OCI-LY3 (cell line): ENCODE results near the gene MMP8.

Experiments used
- H2AFZ ChIP-seq: fragments of 200-600, 300-600 bp; shearing (Covaris generic); 2 replicates; pipeline ENCODE4 v1.6.0; 2014; ENCODE audit warnings: antibody characterized with exemption, low read depth, low read length
- H3K27ac ChIP-seq: fragments of 200-600, 300-600 bp; sonication (generic); 2 replicates; pipeline ENCODE4 v1.5.1; 2014; ENCODE audit warnings: mild to moderate bottlenecking, low read length, moderate library complexity, mixed read lengths
- H3K27me3 ChIP-seq: fragments of 200-600, 300-600 bp; sonication (generic); 2 replicates; pipeline ENCODE4 v1.6.1; 2014; ENCODE audit warnings: low read depth, low read length, mixed read lengths
- H3K36me3 ChIP-seq: fragments of 200-600, 300-600 bp; sonication (generic); replicated peaks from 2 replicates; pipeline ENCODE3; 2014; ENCODE audit warnings: low read depth, low read length, mixed read lengths
- H3K4me1 ChIP-seq: fragments of 300-600, 200-600 bp; sonication (generic); 2 replicates; pipeline ENCODE4 v1.6.1; 2014; ENCODE audit warnings: low read length, mixed read lengths
- H3K4me2 ChIP-seq: fragments of 200-600, 300-600 bp; sonication (generic); 2 replicates; pipeline ENCODE4 v1.6.1; 2014; ENCODE audit warnings: low read length, mixed read lengths
- H3K4me3 ChIP-seq: fragments of 300-600, 200-600 bp; sonication (generic); 2 replicates; pipeline ENCODE4 v1.5.1; 2014; ENCODE audit warnings: antibody characterized with exemption, mild to moderate bottlenecking, low read length, moderate library complexity
- H3K79me2 ChIP-seq: fragments of 300-600, 200-600 bp; shearing (Covaris generic); 2 replicates; pipeline ENCODE4 v1.6.1; 2014; ENCODE audit warnings: mild to moderate bottlenecking, low read length, mixed read lengths
- H3K9ac ChIP-seq: fragments of 300-600, 200-600 bp; shearing (Covaris generic); 2 replicates; pipeline ENCODE4 v1.6.0; 2014; ENCODE audit warnings: mild to moderate bottlenecking, low read length, moderate library complexity
- H3K9me3 ChIP-seq: fragments of 200-600, 300-600 bp; shearing (Covaris generic); 2 replicates; pipeline ENCODE4 v1.6.1; 2014; ENCODE audit warnings: low read length, mixed read lengths; ENCODE audit not compliant: insufficient read depth
- H4K20me1 ChIP-seq: fragments of 200-600, 300-600 bp; sonication (generic); 2 replicates; pipeline ENCODE4 v1.6.1; 2016; ENCODE audit warnings: low read length, mixed read lengths; ENCODE audit not compliant: insufficient read depth
- CTCF ChIP-seq: fragments of 200-600, 300-600 bp; sonication (generic); IDR thresholded peaks from 2 replicates; pipeline ENCODE4 v1.5.1; 2014; ENCODE audit warnings: antibody characterized with exemption, low read length, low read depth
- EZH2phosphoT487 ChIP-seq: fragments of 200-600 bp; shearing (Covaris generic); IDR thresholded peaks from 2 replicates; pipeline ENCODE4 v1.6.1; 2018; ENCODE audit warnings: antibody characterized with exemption, mixed run types, low read depth

The MMP8 gene

GRCh38 chr11:102703826-102704493 lies 20.8 kb downstream of the MMP8 start:
- Histone ChIP-seq H3K4me2 (no peak overlapping the region), H3K4me1 (no peaks in the 10 kb centered on the region), H2AFZ (no peak overlapping the region), H3K9me3 (no peaks in the 10 kb centered on the region), H3K79me2 (no peaks in the 10 kb centered on the region), H3K27me3 (no peaks in the 10 kb centered on the region), H4K20me1 (no peaks in the 10 kb centered on the region), H3K36me3 (no peaks in the 10 kb centered on the region), H3K27ac (no peak overlapping the region), H3K4me3 (no peak overlapping the region), H3K9ac (no peak overlapping the region)
- no peak for TF ChIP-seq CTCF
- no peak for TF ChIP-seq EZH2phosphoT487

- Histone ChIP-seq H3K4me2 (no peak overlapping the region), H4K20me1 (no peaks in the 10 kb centered on the region), H2AFZ (no peak overlapping the region), H3K4me1 (no peaks in the 10 kb centered on the region), H3K9ac (no peak overlapping the region), H3K36me3 (no peaks in the 10 kb centered on the region), H3K27ac (no peak overlapping the region), H3K4me3 (no peak overlapping the region), H3K79me2 (no peaks in the 10 kb centered on the region), H3K9me3 (no peaks in the 10 kb centered on the region), H3K27me3 (no peaks in the 10 kb centered on the region)
- TF ChIP-seq CTCF (no peak), EZH2phosphoT487 (no peak)
Observed at GRCh38 chr11:102695201-102695600, 29.6 kb downstream of the MMP8 start.

GRCh38 chr11:102685754-102686153 lies 39.0 kb downstream of the MMP8 start:
- no peak overlapping the region for H3K4me3 ChIP-seq
- H3K36me3 ChIP-seq: no peaks in the 10 kb centered on the region
- H3K27me3 ChIP-seq: no peaks in the 10 kb centered on the region
- no peaks in the 10 kb centered on the region for H4K20me1 ChIP-seq
- no peaks in the 10 kb centered on the region for H3K9me3 ChIP-seq
- no peaks in the 10 kb centered on the region for H3K79me2 ChIP-seq
- no peak overlapping the region for H3K27ac ChIP-seq
- no peak overlapping the region for H3K9ac ChIP-seq
- no peak overlapping the region for H3K4me2 ChIP-seq
- TF ChIP-seq CTCF (no peak), EZH2phosphoT487 (no peak)
- H2AFZ ChIP-seq: no peak overlapping the region
- no peaks in the 10 kb centered on the region for H3K4me1 ChIP-seq

- H3K27me3 ChIP-seq: no peaks in the 10 kb centered on the region
- no peaks in the 10 kb centered on the region for H3K9me3 ChIP-seq
- no peak overlapping the region for H3K27ac ChIP-seq
- H3K79me2 ChIP-seq: no peaks in the 10 kb centered on the region
- H3K36me3 ChIP-seq: no peaks in the 10 kb centered on the region
- H3K4me3 ChIP-seq: no peak overlapping the region
- H3K9ac ChIP-seq: no peak overlapping the region
- H2AFZ ChIP-seq: no peak overlapping the region
- TF ChIP-seq EZH2phosphoT487 (no peak), CTCF (no peak)
- no peaks in the 10 kb centered on the region for H4K20me1 ChIP-seq
- H3K4me2 ChIP-seq: no peak overlapping the region
- H3K4me1 ChIP-seq: no peaks in the 10 kb centered on the region
Observed at GRCh38 chr11:102685338-102685737, 39.4 kb downstream of the MMP8 start.
